H1 (cell line): ENCODE data around the gene NCAPD3.

Experiments
- CTCF ChIP-seq, 3 experiments: IDR thresholded peaks; 1 replicate in 2 of 3; 2 replicates in 1 of 3; pipeline versions ENCODE4 v1.5.1 to v1.6.1; 2011; ENCODE audit warnings: low read length in 3 of 3, mild to moderate bottlenecking in 3 of 3, inconsistent platforms in 2 of 3, low read depth in 1 of 3, moderate library complexity in 1 of 3; ENCODE audit not compliant: insufficient read depth in 1 of 3; ENCODE audit errors: control extremely low read depth in 1 of 3
- EZH2 ChIP-seq: fragments of 200-600 bp; sonication (generic); IDR thresholded peaks from 2 replicates; pipeline ENCODE4 v1.7.1; 2012; ENCODE audit warnings: low read depth, mild to moderate bottlenecking, moderate library complexity, low read length, inconsistent platforms; ENCODE audit not compliant: severe bottlenecking
- POLR2A ChIP-seq, 2 experiments: IDR thresholded peaks; 1 replicate in 1 of 2; 2 replicates in 1 of 2; pipeline ENCODE4 v1.6.1; 2011; ENCODE audit warnings: low read depth in 2 of 2, low read length in 2 of 2, mild to moderate bottlenecking in 2 of 2; ENCODE audit errors: control extremely low read depth in 1 of 2
- POLR2AphosphoS5 ChIP-seq: IDR thresholded peaks from 2 replicates; pipeline ENCODE4 v1.6.1; 2011; ENCODE audit warnings: low read depth, low read length

- TF ChIP-seq CTCF (IDR thresholded peaks at IDR 0.05; ENCODE audit: control extremely low read depth in 1 of 3, insufficient read depth in 1 of 3, low read depth in 1 of 3, low read length in 3 of 3) (no peak), POLR2AphosphoS5 (no peak), POLR2A (IDR thresholded peaks at IDR 0.05; ENCODE audit: control extremely low read depth in 1 of 2, low read depth in 2 of 2, low read length in 2 of 2) (no peak), EZH2 (no peak)
These were observed 79.0 kb downstream of the NCAPD3 start for GRCh38 chr11:134144744-134145143.
